Ectodermal cell (in vitro differentiated cells): ENCODE measurements around the gene NAT8L.

ENCODE experiments used
- H3K27ac ChIP-seq: 2 replicates; pipeline ENCODE4 v1.7.0; 2013; ENCODE audit warnings: mild to moderate bottlenecking, low read depth, low read length; ENCODE audit not compliant: insufficient read depth, poor library complexity, severe bottlenecking
- H3K27me3 ChIP-seq: 2 replicates; pipeline ENCODE4 v1.7.0; 2013; ENCODE audit warnings: mild to moderate bottlenecking, low read length; ENCODE audit not compliant: insufficient read depth, control insufficient read depth, poor library complexity, severe bottlenecking
- H3K36me3 ChIP-seq: one replicate; pipeline ENCODE4 v1.7.0; 2013; ENCODE audit warnings: low read length; ENCODE audit not compliant: control insufficient read depth, insufficient read depth
- H3K4me1 ChIP-seq: one replicate; pipeline ENCODE4 v1.7.0; 2013; ENCODE audit warnings: low read length; ENCODE audit not compliant: control insufficient read depth, insufficient read depth
- H3K4me3 ChIP-seq: 2 replicates; pipeline ENCODE4 v1.7.0; 2013; ENCODE audit warnings: low read depth, low read length, control low read depth; ENCODE audit not compliant: insufficient read depth
- H3K9me3 ChIP-seq: 2 replicates; pipeline ENCODE4 v1.7.0; 2013; ENCODE audit warnings: mild to moderate bottlenecking, low read length, moderate library complexity; ENCODE audit not compliant: control insufficient read depth
- WGBS, 2 experiments: methylation state at CpG; one replicate each; pipeline ENCODE4 v1.1.7; 2013; ENCODE audit warnings: missing lambda C conversion rate in 2 of 2; 5-methylcytosine and 5-hydroxymethylcytosine counted together

Gene NAT8L

DNA sequence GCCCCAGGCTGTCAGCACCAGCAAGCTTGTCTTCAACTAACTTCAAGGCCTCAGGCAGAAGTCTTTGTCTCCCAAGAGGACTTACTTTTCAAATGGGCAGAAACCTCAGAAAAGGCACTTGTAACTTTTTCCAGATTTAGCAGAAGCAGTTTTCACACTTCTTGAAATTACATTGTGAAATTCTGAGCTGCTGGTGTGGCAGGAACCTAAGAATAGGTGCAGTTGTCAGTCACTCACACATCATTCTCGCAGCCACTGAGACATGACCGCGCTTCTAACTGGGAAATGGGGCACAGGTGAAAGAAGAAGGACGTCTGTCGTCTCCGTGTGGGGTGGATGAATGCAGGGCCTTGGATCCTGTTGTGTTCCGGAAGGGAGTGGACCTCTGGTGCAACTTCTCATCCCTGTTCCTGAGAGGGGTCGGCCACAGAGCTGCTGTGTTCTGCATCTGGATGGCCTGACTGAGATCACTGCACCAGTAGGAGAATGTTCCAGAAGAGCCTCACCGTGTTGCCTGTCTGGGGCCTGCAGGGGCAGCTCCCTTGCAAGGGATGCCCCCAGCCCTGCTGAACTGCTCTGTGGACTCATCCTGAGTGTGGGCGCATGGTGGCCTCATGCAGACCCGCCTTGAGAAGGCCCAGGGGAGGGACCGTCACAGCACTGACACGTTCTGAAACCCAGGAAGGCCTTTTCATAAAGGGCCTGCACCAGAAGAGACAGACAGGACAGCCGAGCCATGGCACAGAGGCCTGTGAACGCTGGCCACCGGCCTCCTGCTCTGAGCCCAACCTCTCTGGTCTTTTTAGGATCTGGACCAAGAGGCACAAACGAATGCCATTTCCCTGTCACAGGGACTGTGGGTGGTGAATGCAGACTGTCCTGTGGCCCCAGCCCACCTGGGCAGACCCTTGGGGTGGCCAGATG, 18.7 kb downstream of the NAT8L start:
- Histone ChIP-seq H3K4me3 (no peak overlapping the region), H3K27me3 (no peaks in the 10 kb centered on the region), H3K27ac (no peak overlapping the region), H3K36me3 (no peaks in the 10 kb centered on the region), H3K4me1 (peaks cover 3% of the 10 kb centered on the region), H3K9me3 (no peaks in the 10 kb centered on the region)
- WGBS, 2 experiments: 89 to 91% methylated on average over 17 of the region's 17 CpGs

DNA sequence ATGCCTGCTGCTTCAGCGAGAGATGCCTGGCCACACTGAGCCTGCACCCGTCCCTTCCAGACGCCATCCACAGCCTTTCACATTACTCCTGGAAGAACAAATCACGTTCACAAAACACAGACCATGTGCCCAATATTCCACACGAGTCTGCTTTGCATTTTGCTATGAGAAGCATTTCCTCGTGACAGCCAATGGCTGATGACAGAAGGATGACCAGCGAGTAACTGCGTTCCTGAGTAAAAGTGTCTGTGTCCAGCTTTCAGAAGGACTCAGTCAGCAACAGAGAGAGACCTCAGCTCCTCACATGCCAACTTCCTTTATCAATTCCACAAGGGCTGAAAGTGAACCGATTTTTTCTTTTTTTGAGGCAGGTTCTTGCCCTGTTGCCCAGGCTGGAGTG, 19.5 kb downstream of the NAT8L start:
- Histone ChIP-seq H3K36me3 (no peaks in the 10 kb centered on the region), H3K4me1 (peaks cover 3% of the 10 kb centered on the region), H3K27ac (no peak overlapping the region), H3K27me3 (no peaks in the 10 kb centered on the region), H3K9me3 (no peaks in the 10 kb centered on the region), H3K4me3 (no peak overlapping the region)
- WGBS, 2 experiments: 84 to 85% methylated on average over 9 of the region's 9 CpGs

- no peaks in the 10 kb centered on the region for H3K9me3 ChIP-seq
- no peaks in the 10 kb centered on the region for H3K36me3 ChIP-seq
- H3K4me3 ChIP-seq: no peak overlapping the region
- no peak overlapping the region for H3K27ac ChIP-seq
- WGBS, 2 experiments: 93 to 95% methylated on average over 5 of the region's 5 CpGs
- H3K27me3 ChIP-seq: no peaks in the 10 kb centered on the region
- H3K4me1 ChIP-seq: peaks cover 3% of the 10 kb centered on the region
Observed at GRCh38 chr4:2079006-2079405, 19.9 kb downstream of the NAT8L start.

- Histone ChIP-seq H3K36me3 (no peaks in the 10 kb centered on the region), H3K27ac (no peak overlapping the region)
- WGBS, 2 experiments: 87 to 91% methylated on average over 9 of the region's 9 CpGs
Observed at GRCh38 chr4:2079926-2080325, 20.8 kb downstream of the NAT8L start.

DNA sequence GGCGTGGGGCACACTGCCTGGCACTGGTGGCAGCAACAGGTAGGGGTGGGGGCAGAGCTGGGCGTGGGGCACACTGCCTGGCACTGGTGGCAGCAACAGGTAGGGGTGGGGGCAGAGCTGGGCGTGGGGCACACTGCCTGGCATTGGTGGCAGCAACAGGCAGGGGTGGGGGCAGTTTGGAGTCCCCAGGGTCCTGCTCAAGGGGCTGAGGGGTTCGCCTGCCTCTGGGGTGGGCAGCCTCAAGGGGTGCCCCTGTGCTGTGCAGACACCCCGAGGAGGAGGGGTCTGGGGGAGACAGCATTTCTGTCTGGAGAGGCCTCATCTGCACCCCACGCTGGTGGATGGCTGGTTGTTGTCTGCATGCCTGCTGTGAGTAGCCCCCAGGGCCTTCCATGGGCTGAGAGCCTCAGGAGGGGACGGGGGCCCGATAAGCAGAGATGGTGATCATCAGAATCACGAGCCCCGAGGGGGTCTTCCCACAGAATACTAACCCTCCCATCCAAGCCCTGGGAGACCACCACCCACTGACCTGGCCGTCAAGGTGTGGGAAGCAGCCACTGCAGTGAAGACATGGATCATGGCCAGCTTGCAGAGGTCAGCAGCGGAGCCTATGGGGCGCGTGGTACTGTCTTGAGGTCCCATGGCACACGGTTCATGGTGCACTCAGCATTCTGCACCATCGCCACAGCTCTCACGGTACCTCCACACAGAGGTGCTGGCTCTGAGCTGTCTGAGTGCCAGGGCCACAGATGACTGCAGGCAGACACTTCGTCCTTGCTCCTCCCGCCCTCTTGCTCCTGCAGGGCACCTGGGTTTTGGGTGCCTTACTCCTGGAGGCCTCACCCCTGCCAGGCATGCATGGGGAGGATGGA, 21.5 kb downstream of the NAT8L start:
- H3K27ac ChIP-seq: no peak overlapping the region
- H3K4me3 ChIP-seq: no peak overlapping the region
- no peaks in the 10 kb centered on the region for H3K36me3 ChIP-seq
- H3K27me3 ChIP-seq: no peaks in the 10 kb centered on the region
- 92 to 94% methylated on average over 19 of the region's 19 CpGs for WGBS, 2 experiments
- peaks cover 3% of the 10 kb centered on the region for H3K4me1 ChIP-seq
- H3K9me3 ChIP-seq: no peaks in the 10 kb centered on the region

More at GRCh38 chr4:2079926-2080325, 20.8 kb downstream of the NAT8L start:
- Histone ChIP-seq H3K9me3 (no peaks in the 10 kb centered on the region), H3K27me3 (no peaks in the 10 kb centered on the region), H3K4me3 (no peak overlapping the region), H3K4me1 (peaks cover 3% of the 10 kb centered on the region)

GRCh38 chr4:2081540-2081939, 22.4 kb downstream of the NAT8L start:
- Histone ChIP-seq H3K4me1 (peaks cover 3% of the 10 kb centered on the region), H3K27me3 (no peaks in the 10 kb centered on the region), H3K4me3 (no peak overlapping the region), H3K36me3 (no peaks in the 10 kb centered on the region), H3K9me3 (no peaks in the 10 kb centered on the region), H3K27ac (no peak overlapping the region)
- 93% methylated on average over 10 of the region's 10 CpGs for whole genome bisulfite sequencing, 2 experiments

GRCh38 chr4:2082118-2082517, 23.0 kb downstream of the NAT8L start:
- WGBS, 2 experiments: 85 to 90% methylated on average over 3 of the region's 3 CpGs
- Histone ChIP-seq H3K36me3 (no peaks in the 10 kb centered on the region), H3K9me3 (no peaks in the 10 kb centered on the region), H3K4me3 (no peak overlapping the region), H3K27me3 (no peaks in the 10 kb centered on the region), H3K27ac (no peak overlapping the region), H3K4me1 (peaks cover 3% of the 10 kb centered on the region)

GRCh38 chr4:2082627-2083026, 23.5 kb downstream of the NAT8L start:
- 96 to 97% methylated on average over 4 of the region's 4 CpGs for WGBS, 2 experiments
- Histone ChIP-seq H3K36me3 (no peaks in the 10 kb centered on the region), H3K4me1 (peaks cover 3% of the 10 kb centered on the region), H3K27ac (no peak overlapping the region), H3K9me3 (no peaks in the 10 kb centered on the region), H3K27me3 (no peaks in the 10 kb centered on the region), H3K4me3 (no peak overlapping the region)

DNA sequence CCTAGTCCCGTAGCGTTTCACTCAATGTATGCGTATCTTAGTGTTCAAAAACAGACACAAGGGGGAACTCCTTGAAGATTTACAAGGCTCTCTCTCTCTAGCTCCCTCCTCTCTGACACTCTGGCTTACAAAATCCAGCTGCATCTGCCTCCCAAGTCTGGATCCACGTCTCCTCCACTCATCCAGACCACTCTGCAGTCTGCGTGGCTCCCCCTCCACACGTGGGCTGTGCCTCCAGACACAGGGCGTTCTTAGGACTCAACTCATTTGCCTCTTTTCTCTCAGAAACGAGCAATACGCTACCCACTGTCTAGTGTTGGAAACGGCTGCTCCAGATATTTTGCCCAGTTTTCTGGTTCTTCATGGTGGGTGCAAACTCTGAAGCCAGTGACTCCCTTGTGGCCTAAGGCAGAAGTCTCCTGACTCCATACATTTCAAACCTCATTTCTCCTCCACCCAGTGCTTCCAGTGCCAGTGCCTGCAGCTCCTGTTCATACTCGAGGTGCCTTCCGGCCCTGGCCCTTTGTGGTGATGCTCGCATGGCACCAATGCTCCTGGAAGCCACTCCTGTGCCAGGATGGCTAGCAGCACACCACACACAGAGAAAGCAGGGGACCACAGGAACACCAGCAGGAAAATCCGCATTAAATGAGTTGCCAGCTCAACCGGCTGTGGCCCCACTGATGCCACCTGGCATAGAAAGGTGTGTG, 24.1 kb downstream of the NAT8L start:
- 91 to 92% methylated on average over 15 of the region's 15 CpGs for WGBS, 2 experiments
- no peak overlapping the region for H3K4me3 ChIP-seq
- no peaks in the 10 kb centered on the region for H3K27me3 ChIP-seq
- H3K36me3 ChIP-seq: no peaks in the 10 kb centered on the region
- H3K9me3 ChIP-seq: no peaks in the 10 kb centered on the region
- peaks cover 3% of the 10 kb centered on the region for H3K4me1 ChIP-seq
- no peak overlapping the region for H3K27ac ChIP-seq

DNA sequence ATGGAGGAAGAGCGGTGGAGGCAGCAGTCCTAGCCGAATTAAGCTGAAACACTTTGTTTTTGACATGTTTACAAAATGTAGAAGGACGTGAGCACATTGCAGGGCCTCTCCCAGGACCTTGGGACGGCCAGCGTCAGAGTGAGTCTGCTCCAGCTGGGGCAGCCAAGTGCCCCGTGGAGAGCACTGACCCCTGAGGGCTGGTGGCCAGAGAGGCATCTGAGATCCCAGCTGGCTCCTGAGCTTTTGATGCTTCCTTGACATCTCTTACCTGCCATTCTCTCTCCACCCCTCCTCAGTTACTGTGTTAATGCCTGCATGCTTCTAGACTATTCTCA, 24.7 kb downstream of the NAT8L start:
- 86 to 89% methylated on average over 6 of the region's 6 CpGs for whole genome bisulfite sequencing, 2 experiments
- no peak overlapping the region for H3K27ac ChIP-seq
- H3K36me3 ChIP-seq: no peaks in the 10 kb centered on the region
- no peaks in the 10 kb centered on the region for H3K27me3 ChIP-seq
- no peak overlapping the region for H3K4me3 ChIP-seq
- peaks cover 3% of the 10 kb centered on the region for H3K4me1 ChIP-seq
- no peaks in the 10 kb centered on the region for H3K9me3 ChIP-seq
